ENCODE measurements around the gene DDX54.

DDX54 gene

DNA sequence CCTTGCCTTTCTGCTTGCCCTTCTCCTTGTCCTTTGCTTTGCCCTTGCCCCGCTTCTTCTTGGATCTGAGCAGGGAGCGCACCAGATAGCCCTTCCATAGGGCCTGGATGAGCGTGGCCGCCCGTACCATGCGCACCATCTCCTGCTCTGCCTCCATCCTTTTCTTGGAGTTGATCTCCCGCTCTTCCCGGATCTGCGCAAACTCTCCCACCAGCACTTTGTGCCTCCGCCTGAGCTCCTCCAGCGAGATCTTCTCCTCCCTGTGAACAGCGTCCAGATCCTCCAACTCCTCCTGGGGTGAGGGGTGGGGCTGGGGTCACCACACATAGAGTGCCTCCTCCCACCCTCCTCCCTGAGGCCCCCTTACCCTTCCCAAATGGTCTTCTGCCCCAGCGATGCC lies 10.3 kb upstream of the DDX54 start:
- TF ChIP-seq EZH2phosphoT487 (IDR thresholded peaks at IDR 0.05; ENCODE audit: borderline replicate concordance), result no peak
- TF ChIP-seq, protein P1, sequence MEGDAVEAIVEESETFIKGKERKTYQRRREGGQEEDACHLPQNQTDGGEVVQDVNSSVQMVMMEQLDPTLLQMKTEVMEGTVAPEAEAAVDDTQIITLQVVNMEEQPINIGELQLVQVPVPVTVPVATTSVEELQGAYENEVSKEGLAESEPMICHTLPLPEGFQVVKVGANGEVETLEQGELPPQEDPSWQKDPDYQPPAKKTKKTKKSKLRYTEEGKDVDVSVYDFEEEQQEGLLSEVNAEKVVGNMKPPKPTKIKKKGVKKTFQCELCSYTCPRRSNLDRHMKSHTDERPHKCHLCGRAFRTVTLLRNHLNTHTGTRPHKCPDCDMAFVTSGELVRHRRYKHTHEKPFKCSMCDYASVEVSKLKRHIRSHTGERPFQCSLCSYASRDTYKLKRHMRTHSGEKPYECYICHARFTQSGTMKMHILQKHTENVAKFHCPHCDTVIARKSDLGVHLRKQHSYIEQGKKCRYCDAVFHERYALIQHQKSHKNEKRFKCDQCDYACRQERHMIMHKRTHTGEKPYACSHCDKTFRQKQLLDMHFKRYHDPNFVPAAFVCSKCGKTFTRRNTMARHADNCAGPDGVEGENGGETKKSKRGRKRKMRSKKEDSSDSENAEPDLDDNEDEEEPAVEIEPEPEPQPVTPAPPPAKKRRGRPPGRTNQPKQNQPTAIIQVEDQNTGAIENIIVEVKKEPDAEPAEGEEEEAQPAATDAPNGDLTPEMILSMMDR (conservative IDR thresholded peaks at IDR 0.05; ENCODE audit: low read length), result no peak

DNA sequence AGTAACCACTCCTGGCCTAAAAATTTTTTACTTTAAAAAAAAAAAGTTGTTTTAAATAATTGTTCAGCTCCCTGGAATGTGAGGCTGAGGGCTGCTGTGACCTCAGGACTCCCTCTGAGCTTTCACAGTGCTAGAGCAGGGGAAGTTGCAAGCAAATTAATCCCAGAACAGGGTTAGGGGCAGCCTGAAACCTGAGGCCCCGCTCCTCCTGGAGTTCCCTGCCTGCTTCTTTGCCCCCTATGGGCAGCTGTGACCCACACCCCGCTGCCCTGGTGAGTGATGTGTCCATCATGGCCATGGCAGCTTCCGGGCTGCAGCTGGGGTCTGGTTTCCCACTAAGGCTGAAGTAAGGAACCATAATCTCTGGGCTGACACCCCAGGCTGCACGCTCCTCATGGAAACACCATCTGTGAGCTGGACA lies 9.7 kb upstream of the DDX54 start:
- Histone ChIP-seq H3K4me1 (ENCODE audit: insufficient read depth, low read length, poor library complexity, severe bottlenecking) (peaks cover 11% of the 10 kb centered on the region), H3K36me3 (ENCODE audit: insufficient read depth, low read length) (peaks cover 8% of the 10 kb centered on the region; the same call in 1 of the 2 replicates), H3K4me2 (ENCODE audit: low read depth, low read length, poor library complexity, severe bottlenecking) (no peak overlapping the region), H3K9ac (ENCODE audit: low read depth, low read length, poor library complexity, severe bottlenecking) (no peak overlapping the region), H3K9me3 (ENCODE audit: insufficient read depth, low read depth, low read length) (no peaks in the 10 kb centered on the region), H3F3A (ENCODE audit: low read depth) (no peaks in the 10 kb centered on the region), H3K27me3 (ENCODE audit: insufficient read depth, low read length, poor library complexity, severe bottlenecking) (no peaks in the 10 kb centered on the region), H3K9me2 (replicated peaks; ENCODE audit: low read depth, low read length) (no peaks in the 10 kb centered on the region), H3K79me2 (ENCODE audit: insufficient read depth, low read length) (no peaks in the 10 kb centered on the region), H2AFZ (ENCODE audit: low read length) (no peak overlapping the region), H4K20me1 (ENCODE audit: insufficient read depth, low read length, poor library complexity, severe bottlenecking) (peaks cover 3% of the 10 kb centered on the region), H3K4me3 (ENCODE audit: low read length, poor library complexity, severe bottlenecking) (no peak overlapping the region)
- TF ChIP-seq, protein P1 (conservative IDR thresholded peaks at IDR 0.05; ENCODE audit: low read length), result no peak
- no peak for TF ChIP-seq EZH2phosphoT487 (IDR thresholded peaks at IDR 0.05; ENCODE audit: borderline replicate concordance)

More for the DNA sequence above, 10.3 kb upstream of the DDX54 start:
- no peak overlapping the region for H2AFZ ChIP-seq (ENCODE audit: low read length)
- peaks cover 8% of the 10 kb centered on the region; the same call in 1 of the 2 replicates for H3K36me3 ChIP-seq (ENCODE audit: insufficient read depth, low read length)
- no peaks in the 10 kb centered on the region for H3K9me3 ChIP-seq (ENCODE audit: insufficient read depth, low read depth, low read length)
- no peak overlapping the region for H3K4me3 ChIP-seq (ENCODE audit: low read length, poor library complexity, severe bottlenecking)
- H3K27me3 ChIP-seq (ENCODE audit: insufficient read depth, low read length, poor library complexity, severe bottlenecking), result no peaks in the 10 kb centered on the region
- no peak overlapping the region for H3K9ac ChIP-seq (ENCODE audit: low read depth, low read length, poor library complexity, severe bottlenecking)
- peaks cover 3% of the 10 kb centered on the region for H4K20me1 ChIP-seq (ENCODE audit: insufficient read depth, low read length, poor library complexity, severe bottlenecking)
- H3F3A ChIP-seq (ENCODE audit: low read depth), result no peaks in the 10 kb centered on the region
- H3K4me1 ChIP-seq (ENCODE audit: insufficient read depth, low read length, poor library complexity, severe bottlenecking), result peaks cover 7% of the 10 kb centered on the region
- H3K79me2 ChIP-seq (ENCODE audit: insufficient read depth, low read length), result no peaks in the 10 kb centered on the region
- no peak overlapping the region for H3K4me2 ChIP-seq (ENCODE audit: low read depth, low read length, poor library complexity, severe bottlenecking)
- no peaks in the 10 kb centered on the region for H3K9me2 ChIP-seq (replicated peaks; ENCODE audit: low read depth, low read length)

DNA sequence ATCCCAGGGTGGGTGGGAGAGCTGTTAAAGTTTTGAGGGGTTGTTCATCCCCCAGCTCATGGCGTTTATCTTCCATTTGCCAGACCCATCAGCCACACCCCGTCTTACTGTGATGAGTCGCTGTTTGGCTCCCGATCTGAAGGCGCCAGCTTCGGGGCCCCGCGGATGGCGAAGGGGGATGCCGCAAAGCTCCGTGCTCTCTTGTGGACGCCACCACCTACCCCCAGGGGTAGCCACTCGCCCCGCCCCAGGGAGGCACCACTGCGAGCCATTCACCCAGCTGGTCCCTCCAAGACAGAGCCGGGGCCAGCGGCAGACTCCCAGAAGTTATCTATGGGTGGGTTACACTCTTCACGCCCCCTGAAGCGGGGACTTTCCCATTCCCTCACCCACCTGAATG lies 5.9 kb upstream of the DDX54 start:
- no peaks in the 10 kb centered on the region for H3F3A ChIP-seq (ENCODE audit: low read depth)
- no peaks in the 10 kb centered on the region for H3K27me3 ChIP-seq (ENCODE audit: insufficient read depth, low read length, poor library complexity, severe bottlenecking)
- no peak overlapping the region for H2AFZ ChIP-seq (ENCODE audit: low read length)
- peaks cover 13% of the 10 kb centered on the region for H4K20me1 ChIP-seq (ENCODE audit: insufficient read depth, low read length, poor library complexity, severe bottlenecking)
- H3K4me1 ChIP-seq (ENCODE audit: insufficient read depth, low read length, poor library complexity, severe bottlenecking), result peaks cover 23% of the 10 kb centered on the region
- H3K4me3 ChIP-seq (ENCODE audit: low read length, poor library complexity, severe bottlenecking), result no peak overlapping the region
- no peaks in the 10 kb centered on the region for H3K9me2 ChIP-seq (replicated peaks; ENCODE audit: low read depth, low read length)
- no peak overlapping the region for H3K4me2 ChIP-seq (ENCODE audit: low read depth, low read length, poor library complexity, severe bottlenecking)
- TF ChIP-seq, protein P1 (conservative IDR thresholded peaks at IDR 0.05; ENCODE audit: low read length), result no peak
- H3K9ac ChIP-seq (ENCODE audit: low read depth, low read length, poor library complexity, severe bottlenecking), result no peak overlapping the region
- peaks cover 22% of the 10 kb centered on the region for H3K79me2 ChIP-seq (ENCODE audit: insufficient read depth, low read length)
- no peaks in the 10 kb centered on the region for H3K9me3 ChIP-seq (ENCODE audit: insufficient read depth, low read depth, low read length)
- H3K36me3 ChIP-seq (ENCODE audit: insufficient read depth, low read length), result peaks cover 8% of the 10 kb centered on the region; the same call in 1 of the 2 replicates
